GM12874 (cell line): ENCODE measurements around the gene VWA7.

ENCODE experiments used
- TF ChIP-seq, protein P1 (sequence below): IDR thresholded peaks from 2 replicates; pipeline ENCODE4 v1.5.1; 2011; ENCODE audit warnings: low read depth, mild to moderate bottlenecking, control low read depth, low read length, moderate library complexity; ENCODE audit not compliant: insufficient read depth

The VWA7 gene

DNA sequence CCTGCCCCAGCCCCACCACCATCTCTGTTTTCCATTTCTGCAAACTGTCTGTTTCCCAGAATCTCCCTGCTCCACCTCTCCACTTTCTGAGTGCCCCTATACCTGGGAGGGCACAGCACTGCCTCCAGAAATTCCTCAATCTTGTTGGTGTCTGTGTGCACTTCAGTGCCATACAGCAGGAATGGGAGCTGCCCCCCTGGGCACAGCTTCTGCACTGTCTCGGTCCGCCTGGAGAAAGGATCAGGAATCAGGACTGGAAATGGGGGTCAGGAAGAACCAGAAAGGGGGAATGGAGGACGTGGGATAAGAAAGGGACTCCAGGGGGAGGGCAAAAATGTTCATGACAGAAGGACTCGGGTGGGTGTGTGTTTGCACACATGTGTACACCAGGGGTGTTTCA, 43.4 kb downstream of the VWA7 start:
- TF ChIP-seq, protein P1, sequence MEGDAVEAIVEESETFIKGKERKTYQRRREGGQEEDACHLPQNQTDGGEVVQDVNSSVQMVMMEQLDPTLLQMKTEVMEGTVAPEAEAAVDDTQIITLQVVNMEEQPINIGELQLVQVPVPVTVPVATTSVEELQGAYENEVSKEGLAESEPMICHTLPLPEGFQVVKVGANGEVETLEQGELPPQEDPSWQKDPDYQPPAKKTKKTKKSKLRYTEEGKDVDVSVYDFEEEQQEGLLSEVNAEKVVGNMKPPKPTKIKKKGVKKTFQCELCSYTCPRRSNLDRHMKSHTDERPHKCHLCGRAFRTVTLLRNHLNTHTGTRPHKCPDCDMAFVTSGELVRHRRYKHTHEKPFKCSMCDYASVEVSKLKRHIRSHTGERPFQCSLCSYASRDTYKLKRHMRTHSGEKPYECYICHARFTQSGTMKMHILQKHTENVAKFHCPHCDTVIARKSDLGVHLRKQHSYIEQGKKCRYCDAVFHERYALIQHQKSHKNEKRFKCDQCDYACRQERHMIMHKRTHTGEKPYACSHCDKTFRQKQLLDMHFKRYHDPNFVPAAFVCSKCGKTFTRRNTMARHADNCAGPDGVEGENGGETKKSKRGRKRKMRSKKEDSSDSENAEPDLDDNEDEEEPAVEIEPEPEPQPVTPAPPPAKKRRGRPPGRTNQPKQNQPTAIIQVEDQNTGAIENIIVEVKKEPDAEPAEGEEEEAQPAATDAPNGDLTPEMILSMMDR: no peak

DNA sequence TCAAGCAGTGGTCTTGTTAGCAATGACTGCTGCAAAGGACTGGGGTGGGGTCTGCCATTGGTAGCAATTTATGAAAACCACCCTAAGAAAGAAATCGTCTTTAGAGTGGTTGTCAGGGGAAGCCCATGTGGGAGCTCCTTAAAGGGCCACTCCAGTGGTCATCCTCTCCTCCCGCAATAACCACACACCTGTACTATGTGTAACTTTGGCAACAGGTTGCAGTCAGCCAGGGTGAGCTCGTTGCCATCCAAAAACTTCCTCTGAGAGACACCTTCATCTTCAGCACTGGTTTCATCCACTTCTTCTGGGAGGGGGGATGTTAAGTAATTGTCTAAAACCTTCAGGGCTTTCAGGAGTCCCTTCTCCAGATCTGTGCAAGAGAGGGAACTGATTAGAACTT, 45.1 kb downstream of the VWA7 start:
- TF ChIP-seq, protein P1: no peak

DNA sequence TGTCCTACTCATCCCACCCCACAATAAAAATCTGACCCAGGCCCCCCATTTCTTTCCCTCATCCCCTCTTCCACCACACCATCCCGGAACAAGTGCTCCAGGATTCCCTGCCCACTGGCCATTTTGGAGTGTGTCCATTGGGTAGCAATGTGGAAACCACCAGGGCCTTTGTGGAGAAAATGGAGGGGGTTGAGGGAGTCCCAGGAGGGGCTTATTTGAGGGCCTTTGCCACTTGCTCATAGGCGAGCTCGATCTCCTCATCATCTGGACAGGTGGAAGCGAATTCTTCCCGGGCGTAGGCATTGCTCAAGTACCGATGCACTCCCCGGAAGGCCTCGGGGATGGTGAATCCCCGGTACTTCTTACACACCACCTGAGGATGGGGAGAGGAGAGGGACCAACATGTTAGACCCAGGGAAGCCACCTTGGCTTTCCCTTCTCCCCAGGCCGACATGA, 46.5 kb downstream of the VWA7 start:
- TF ChIP-seq, protein P1: no peak

DNA sequence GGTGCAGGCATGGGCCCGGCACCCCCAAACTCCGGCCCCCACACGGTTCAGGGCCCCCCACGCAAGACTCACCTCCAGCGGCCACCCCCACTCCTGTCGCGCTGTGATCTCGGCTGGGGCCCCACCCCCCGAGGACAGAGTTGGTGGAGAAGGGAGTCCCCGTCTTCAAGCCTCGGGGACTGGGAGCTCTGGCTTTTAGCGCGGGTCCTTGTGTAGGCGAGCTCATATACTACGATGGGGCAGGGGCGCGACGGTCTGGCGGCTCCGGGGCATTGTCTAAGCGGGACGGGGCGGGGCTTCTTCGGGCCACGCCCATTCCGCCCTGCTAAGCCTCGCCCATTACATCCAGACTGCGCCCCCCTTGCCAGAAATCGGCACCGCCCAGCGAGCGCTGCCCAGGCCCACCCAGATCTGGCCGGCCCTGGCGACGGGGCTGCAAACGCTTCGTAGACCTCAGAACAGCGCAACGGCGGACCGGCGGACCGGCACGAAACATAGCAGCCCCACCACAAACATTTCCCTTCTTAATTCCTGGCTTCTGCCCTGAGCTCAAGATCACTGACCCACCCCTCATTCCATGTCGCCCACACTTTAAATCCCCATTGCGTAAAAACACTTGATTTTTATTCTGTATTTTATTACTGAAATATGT, 47.0 kb downstream of the VWA7 start:
- TF ChIP-seq, protein P1: no peak

DNA sequence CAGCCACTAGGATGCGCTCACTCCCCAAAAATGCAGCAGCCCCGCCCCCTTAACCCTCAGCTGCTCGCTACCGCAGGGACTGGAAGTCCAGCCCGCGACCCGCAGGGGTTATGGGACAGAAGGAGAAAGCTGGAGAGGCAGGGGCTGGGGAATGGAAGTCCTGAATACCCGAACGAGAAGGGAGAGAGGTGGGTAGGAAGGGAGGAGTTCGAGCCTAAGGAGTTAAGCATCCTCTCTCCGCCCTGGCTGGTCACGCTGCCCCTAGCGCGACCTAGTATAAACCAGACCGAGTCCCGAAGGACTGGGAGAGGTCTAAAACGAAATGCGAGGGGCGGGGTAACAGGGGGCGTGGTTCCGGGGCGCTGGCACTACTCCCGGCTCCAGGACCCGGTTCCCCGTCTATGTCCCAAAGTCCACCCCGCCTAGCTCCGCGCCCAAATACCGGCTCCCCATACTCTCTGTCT, 47.6 kb downstream of the VWA7 start:
- TF ChIP-seq, protein P1: no peak; the same call in 1 of the 2 replicates

DNA sequence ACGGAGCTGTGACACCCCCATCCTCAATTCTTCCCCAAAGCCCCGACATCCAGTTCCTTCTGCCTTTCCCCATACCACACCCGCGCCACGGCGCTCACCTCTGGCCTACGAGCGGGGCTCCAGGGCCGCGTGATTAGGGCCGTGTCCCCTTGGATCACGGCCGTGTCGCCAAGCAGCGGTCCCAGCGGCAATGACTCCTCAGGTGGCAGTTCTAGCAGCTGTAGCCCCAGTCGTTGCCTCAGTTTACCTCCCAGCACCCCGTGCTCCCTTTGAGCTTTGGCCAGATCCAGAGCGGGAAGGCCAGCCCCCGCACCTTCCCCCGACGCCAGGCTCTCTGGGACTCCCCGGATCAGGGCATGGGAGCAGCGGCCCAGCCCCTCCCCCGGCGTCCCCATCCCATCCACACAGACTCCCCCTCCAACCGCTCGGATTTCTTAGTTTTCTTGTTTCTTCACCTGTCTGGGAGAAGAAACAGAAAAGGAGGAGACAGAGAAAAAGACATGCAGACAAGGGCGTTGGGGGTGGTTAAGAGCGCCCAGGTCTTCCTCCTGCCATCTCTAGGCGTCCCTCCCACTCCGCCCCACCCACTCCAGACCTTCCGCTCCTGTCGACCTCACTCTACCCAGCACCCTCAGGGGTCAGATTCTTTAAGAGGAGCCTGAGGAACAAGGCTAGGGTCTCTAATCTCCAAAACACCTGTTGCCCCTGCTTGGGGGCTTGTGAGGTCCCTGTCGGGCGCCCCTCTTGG, 48.2 kb downstream of the VWA7 start, which contains the start of gene DDAH2:
Gene DDAH2 (minus strand): TSS at position 533 of the 748 bp plus-strand sequence. CDS start 138 bp downstream, at position 395.
- TF ChIP-seq, protein P1: peak; percentile 84; the same call in 1 of the 2 replicates
